ENCODE data around the gene NANS.
A peak's percentile ranks its signal among the peaks of the same experiment; 100 is the strongest.

NANS gene

GRCh38 chr9:98045234-98046179, 11.0 kb upstream of the NANS start:
- H3K4me3 ChIP-seq (ENCODE audit: low read length) = no peak overlapping the region
- H3K27me3 ChIP-seq (ENCODE audit: control insufficient read depth, insufficient read depth, low read length) = no peaks in the 10 kb centered on the region
- H3K9ac ChIP-seq (ENCODE audit: low read length) = no peak overlapping the region
- no peak overlapping the region for H3K27ac ChIP-seq (ENCODE audit: low read depth, low read length)
- no peaks in the 10 kb centered on the region for H3K36me3 ChIP-seq (ENCODE audit: control insufficient read depth, insufficient read depth, low read length)
- no peaks in the 10 kb centered on the region for H3K4me1 ChIP-seq (ENCODE audit: control insufficient read depth, insufficient read depth, low read length)

- Histone ChIP-seq H3K9ac (ENCODE audit: low read length) (no peak overlapping the region), H3K36me3 (ENCODE audit: control insufficient read depth, insufficient read depth, low read length) (no peaks in the 10 kb centered on the region), H3K4me3 (ENCODE audit: low read length) (no peak overlapping the region), H3K4me1 (ENCODE audit: control insufficient read depth, insufficient read depth, low read length) (no peaks in the 10 kb centered on the region), H3K27me3 (ENCODE audit: control insufficient read depth, insufficient read depth, low read length) (no peaks in the 10 kb centered on the region), H3K27ac (ENCODE audit: low read depth, low read length) (no peak overlapping the region)
These were observed 10.4 kb upstream of the NANS start for GRCh38 chr9:98046180-98046543.

GRCh38 chr9:98047002-98047401, 9.5 kb upstream of the NANS start:
- H3K4me1 ChIP-seq (ENCODE audit: control insufficient read depth, insufficient read depth, low read length) = no peaks in the 10 kb centered on the region
- H3K27me3 ChIP-seq (ENCODE audit: control insufficient read depth, insufficient read depth, low read length) = no peaks in the 10 kb centered on the region
- H3K36me3 ChIP-seq (ENCODE audit: control insufficient read depth, insufficient read depth, low read length) = no peaks in the 10 kb centered on the region
- H3K9ac ChIP-seq (ENCODE audit: low read length) = no peak overlapping the region
- H3K27ac ChIP-seq (ENCODE audit: low read depth, low read length) = no peak overlapping the region
- H3K4me3 ChIP-seq (ENCODE audit: low read length) = no peak overlapping the region

- H3K27ac ChIP-seq (ENCODE audit: low read depth, low read length) = no peak overlapping the region
- H3K4me1 ChIP-seq (ENCODE audit: control insufficient read depth, insufficient read depth, low read length) = no peaks in the 10 kb centered on the region
- H3K27me3 ChIP-seq (ENCODE audit: control insufficient read depth, insufficient read depth, low read length) = no peaks in the 10 kb centered on the region
- H3K4me3 ChIP-seq (ENCODE audit: low read length) = no peak overlapping the region
- no peak overlapping the region for H3K9ac ChIP-seq (ENCODE audit: low read length)
- H3K36me3 ChIP-seq (ENCODE audit: control insufficient read depth, insufficient read depth, low read length) = no peaks in the 10 kb centered on the region
These were observed 7.1 kb upstream of the NANS start for GRCh38 chr9:98049288-98050072.

- Histone ChIP-seq H3K36me3 (ENCODE audit: control insufficient read depth, insufficient read depth, low read length) (no peaks in the 10 kb centered on the region), H3K27me3 (ENCODE audit: control insufficient read depth, insufficient read depth, low read length) (no peaks in the 10 kb centered on the region), H3K4me3 (ENCODE audit: low read length) (no peak overlapping the region), H3K9ac (ENCODE audit: low read length) (no peak overlapping the region), H3K27ac (ENCODE audit: low read depth, low read length) (no peak overlapping the region), H3K4me1 (ENCODE audit: control insufficient read depth, insufficient read depth, low read length) (no peaks in the 10 kb centered on the region)
These were observed 6.2 kb upstream of the NANS start for GRCh38 chr9:98050351-98050750.

GRCh38 chr9:98054376-98054951, 2.1 kb upstream of the NANS start:
- H3K4me1 ChIP-seq (ENCODE audit: control insufficient read depth, insufficient read depth, low read length) = no peaks in the 10 kb centered on the region
- H3K27me3 ChIP-seq (ENCODE audit: control insufficient read depth, insufficient read depth, low read length) = no peaks in the 10 kb centered on the region
- no peak overlapping the region for H3K9ac ChIP-seq (ENCODE audit: low read length)
- no peak overlapping the region for H3K4me3 ChIP-seq (ENCODE audit: low read length)
- no peaks in the 10 kb centered on the region for H3K36me3 ChIP-seq (ENCODE audit: control insufficient read depth, insufficient read depth, low read length)
- H3K27ac ChIP-seq (ENCODE audit: low read depth, low read length) = no peak overlapping the region

GRCh38 chr9:98057138-98057799, 737 bp downstream of the NANS start:
- Histone ChIP-seq H3K9ac (ENCODE audit: low read length) (peak overlapping the region; percentile 84), H3K27me3 (ENCODE audit: control insufficient read depth, insufficient read depth, low read length) (no peaks in the 10 kb centered on the region), H3K27ac (ENCODE audit: low read depth, low read length) (peak overlapping the region; percentile 84), H3K4me1 (ENCODE audit: control insufficient read depth, insufficient read depth, low read length) (no peaks in the 10 kb centered on the region), H3K36me3 (ENCODE audit: control insufficient read depth, insufficient read depth, low read length) (peaks cover 4% of the 10 kb centered on the region), H3K4me3 (ENCODE audit: low read length) (peak overlapping the region; percentile 92)

GRCh38 chr9:98062161-98062560, 5.6 kb downstream of the NANS start:
- Histone ChIP-seq H3K4me3 (ENCODE audit: low read length) (no peak overlapping the region), H3K9ac (ENCODE audit: low read length) (no peak overlapping the region)

GRCh38 chr9:98064623-98065392, 8.3 kb downstream of the NANS start:
- Histone ChIP-seq H3K9ac (ENCODE audit: low read length) (no peak overlapping the region), H3K4me1 (ENCODE audit: control insufficient read depth, insufficient read depth, low read length) (no peaks in the 10 kb centered on the region), H3K4me3 (ENCODE audit: low read length) (no peak overlapping the region), H3K27ac (ENCODE audit: low read depth, low read length) (no peak overlapping the region), H3K27me3 (ENCODE audit: control insufficient read depth, insufficient read depth, low read length) (no peaks in the 10 kb centered on the region), H3K36me3 (ENCODE audit: control insufficient read depth, insufficient read depth, low read length) (peaks cover 10% of the 10 kb centered on the region)

More at GRCh38 chr9:98062161-98062560, 5.6 kb downstream of the NANS start:
- no peaks in the 10 kb centered on the region for H3K4me1 ChIP-seq (ENCODE audit: control insufficient read depth, insufficient read depth, low read length)
- peaks cover 8% of the 10 kb centered on the region for H3K36me3 ChIP-seq (ENCODE audit: control insufficient read depth, insufficient read depth, low read length)
- H3K27ac ChIP-seq (ENCODE audit: low read depth, low read length) = no peak overlapping the region
- H3K27me3 ChIP-seq (ENCODE audit: control insufficient read depth, insufficient read depth, low read length) = no peaks in the 10 kb centered on the region

GRCh38 chr9:98066235-98066634, 9.7 kb downstream of the NANS start:
- Histone ChIP-seq H3K36me3 (ENCODE audit: control insufficient read depth, insufficient read depth, low read length) (peaks cover 7% of the 10 kb centered on the region), H3K27ac (ENCODE audit: low read depth, low read length) (no peak overlapping the region), H3K4me1 (ENCODE audit: control insufficient read depth, insufficient read depth, low read length) (no peaks in the 10 kb centered on the region), H3K9ac (ENCODE audit: low read length) (no peak overlapping the region), H3K4me3 (ENCODE audit: low read length) (no peak overlapping the region), H3K27me3 (ENCODE audit: control insufficient read depth, insufficient read depth, low read length) (no peaks in the 10 kb centered on the region)

- H3K36me3 ChIP-seq (ENCODE audit: control insufficient read depth, insufficient read depth, low read length) = peaks cover 7% of the 10 kb centered on the region
- no peak overlapping the region for H3K27ac ChIP-seq (ENCODE audit: low read depth, low read length)
- no peak overlapping the region for H3K4me3 ChIP-seq (ENCODE audit: low read length)
- H3K4me1 ChIP-seq (ENCODE audit: control insufficient read depth, insufficient read depth, low read length) = no peaks in the 10 kb centered on the region
- no peak overlapping the region for H3K9ac ChIP-seq (ENCODE audit: low read length)
- no peaks in the 10 kb centered on the region for H3K27me3 ChIP-seq (ENCODE audit: control insufficient read depth, insufficient read depth, low read length)
These were observed 10.7 kb downstream of the NANS start for GRCh38 chr9:98067184-98067583.
